H54 (cell line): ENCODE measurements around the gene APLP2.

Experiments used
- DNase-seq: peaks from one replicate; pipeline ENCODE4 v3.0.0; 2011; ENCODE audit warnings: low spot score, mixed read lengths; ENCODE audit not compliant: insufficient read length
- FAIRE-seq: peaks from 3 replicates; lab custom pipeline; 2011; peaks lifted over from hg19 to GRCh38; lab: Jason Lieb, UNC
- POLR2A ChIP-seq: IDR thresholded peaks from 2 replicates; pipeline ENCODE4 v1.6.1; 2011; ENCODE audit warnings: low read depth, mild to moderate bottlenecking, low read length

The APLP2 gene

DNA sequence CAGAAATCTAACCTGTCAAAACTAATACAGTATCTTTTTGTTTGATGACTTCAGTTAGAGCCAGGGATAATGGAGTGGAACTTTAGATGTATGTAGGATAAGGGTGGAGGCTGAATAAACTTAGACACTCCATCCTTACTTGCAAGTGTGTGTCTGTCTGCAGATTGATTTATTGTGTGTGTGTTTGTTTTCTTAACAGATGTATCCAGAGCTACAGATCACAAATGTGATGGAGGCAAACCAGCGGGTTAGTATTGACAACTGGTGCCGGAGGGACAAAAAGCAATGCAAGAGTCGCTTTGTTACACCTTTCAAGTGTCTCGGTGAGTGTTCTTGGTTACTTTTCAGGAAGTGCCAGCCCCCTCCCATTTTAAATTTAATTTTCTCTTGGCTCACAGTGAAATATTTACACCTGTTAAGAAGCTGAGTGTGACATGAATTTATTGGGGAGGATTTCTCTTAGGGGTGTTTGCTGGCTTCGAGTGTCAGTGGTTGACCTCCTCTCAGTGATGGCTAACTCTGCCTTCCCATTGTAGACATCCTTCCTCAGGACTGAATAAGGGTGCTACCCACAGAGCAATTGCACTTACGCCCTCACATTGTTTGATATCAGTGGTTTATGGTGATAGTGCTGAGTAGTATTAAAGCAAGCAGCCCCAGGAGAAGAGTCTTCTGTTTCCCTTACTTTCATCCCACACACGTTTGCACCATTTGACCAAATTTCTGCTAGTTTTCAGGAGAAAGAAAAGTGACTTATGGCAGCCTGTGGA, 40.8 kb downstream of the APLP2 start:
- FAIRE-seq, result no peak
- DNase-seq, result no peak
- TF ChIP-seq POLR2A, result no peak

- FAIRE-seq (no peak), DNase-seq (no peak)
- TF ChIP-seq POLR2A, result no peak
These were observed 42.6 kb downstream of the APLP2 start for GRCh38 chr11:130112071-130112830.

DNA sequence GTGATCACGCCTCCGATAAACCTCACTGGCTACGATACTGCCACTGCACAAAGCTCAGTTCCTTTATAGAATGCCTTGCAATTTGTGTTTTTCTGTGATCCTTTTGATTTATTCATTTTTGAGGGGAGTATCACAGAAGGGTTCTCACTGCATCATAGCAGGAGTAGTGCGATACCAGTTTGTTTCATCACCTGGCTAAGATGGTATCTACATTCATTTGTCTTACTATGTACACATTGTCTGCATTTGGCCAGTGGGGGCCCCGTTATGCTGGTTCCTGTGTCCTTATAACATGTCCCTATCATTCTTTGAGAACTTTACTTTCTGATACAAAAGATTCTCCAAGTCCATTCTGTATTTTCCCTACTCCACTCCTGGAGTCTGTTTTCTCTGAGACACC, 44.6 kb downstream of the APLP2 start:
- no peak for FAIRE-seq
- TF ChIP-seq POLR2A, result no peak
- no peak for DNase-seq

GRCh38 chr11:130114726-130115125, 45.0 kb downstream of the APLP2 start:
- no peak for DNase-seq
- FAIRE-seq, result no peak
- no peak for TF ChIP-seq POLR2A

DNA sequence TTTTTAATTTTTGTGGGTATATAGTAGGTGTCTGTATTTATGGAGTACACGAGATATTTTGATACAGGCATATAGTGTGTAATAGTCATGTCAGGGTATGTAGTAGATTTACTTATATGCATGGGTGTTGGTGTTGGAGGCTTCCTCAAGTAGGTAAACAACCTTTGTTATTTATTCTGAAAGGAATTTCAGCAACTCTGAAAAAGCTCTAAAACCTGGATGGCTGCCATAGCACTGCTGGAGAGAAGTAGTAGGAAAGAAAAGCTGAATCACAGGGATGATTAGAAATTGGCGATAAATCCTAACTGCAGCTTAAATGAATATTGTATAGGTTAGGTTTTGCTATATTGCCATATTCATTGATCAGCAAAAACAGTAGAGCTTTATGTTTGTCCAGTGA, 45.5 kb downstream of the APLP2 start:
- FAIRE-seq (no peak), DNase-seq (no peak)
- TF ChIP-seq POLR2A, result no peak

- DNase-seq (no peak), FAIRE-seq (no peak)
- TF ChIP-seq POLR2A, result no peak
These were observed 48.5 kb downstream of the APLP2 start for GRCh38 chr11:130118165-130118564.

- DNase-seq (no peak), FAIRE-seq (no peak)
- no peak for TF ChIP-seq POLR2A
These were observed 49.1 kb downstream of the APLP2 start for GRCh38 chr11:130118636-130119387.

DNA sequence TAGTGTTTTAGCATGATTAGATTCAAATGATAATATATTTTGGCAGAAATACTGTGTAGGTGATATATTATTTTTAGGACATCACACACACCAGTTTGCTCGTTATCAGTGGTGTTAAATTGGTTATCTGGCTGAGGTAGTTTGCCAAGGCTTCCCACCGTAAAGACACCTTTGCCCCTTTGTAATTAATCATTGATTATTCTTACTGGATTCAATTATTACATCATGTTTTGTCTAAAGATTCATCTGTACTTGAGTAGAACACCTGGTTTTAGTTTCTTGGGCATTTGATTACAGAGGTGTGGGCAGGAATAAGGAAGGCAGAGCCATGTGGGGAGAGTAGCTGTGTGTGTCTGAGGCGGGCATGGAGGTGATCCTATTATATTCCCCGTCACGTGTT, 50.4 kb downstream of the APLP2 start:
- TF ChIP-seq POLR2A, result no peak
- FAIRE-seq (no peak), DNase-seq (no peak)

DNA sequence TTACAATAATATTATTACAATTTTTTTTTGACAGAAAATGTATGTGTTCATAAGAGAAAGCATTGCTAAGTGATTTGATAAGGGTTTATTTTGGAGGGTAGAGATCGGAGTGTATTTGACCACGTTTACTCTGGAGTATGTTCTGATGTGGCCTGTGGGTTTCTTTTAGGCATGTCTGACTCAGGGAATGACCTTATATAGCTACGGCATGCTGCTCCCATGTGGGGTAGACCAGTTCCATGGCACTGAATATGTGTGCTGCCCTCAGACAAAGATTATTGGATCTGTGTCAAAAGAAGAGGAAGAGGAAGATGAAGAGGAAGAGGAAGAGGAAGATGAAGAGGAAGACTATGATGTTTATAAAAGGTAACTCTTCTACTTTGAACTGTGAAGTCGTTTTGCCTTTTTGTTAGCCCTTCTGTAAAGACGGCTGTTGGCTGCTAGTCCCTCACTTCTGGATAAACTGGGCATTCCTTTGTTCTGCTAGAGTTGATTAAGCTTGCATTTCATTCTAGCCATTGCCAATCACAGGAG, 51.8 kb downstream of the APLP2 start:
- DNase-seq, result no peak

DNA sequence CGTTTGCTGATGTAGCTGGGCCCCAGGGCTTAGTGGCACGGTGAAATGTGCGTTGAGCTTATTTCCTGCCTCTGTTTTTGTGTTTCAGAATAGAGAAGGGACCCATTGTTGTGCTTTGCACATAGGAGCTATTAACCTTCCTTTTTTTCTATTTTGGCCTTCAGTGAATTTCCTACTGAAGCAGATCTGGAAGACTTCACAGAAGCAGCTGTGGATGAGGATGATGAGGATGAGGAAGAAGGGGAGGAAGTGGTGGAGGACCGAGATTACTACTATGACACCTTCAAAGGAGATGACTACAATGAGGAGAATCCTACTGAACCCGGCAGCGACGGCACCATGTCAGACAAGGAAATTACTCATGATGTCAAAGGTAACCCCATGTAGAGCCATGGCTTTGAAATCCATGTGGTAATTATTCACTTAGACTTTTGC, 52.5 kb downstream of the APLP2 start:
- no peak for TF ChIP-seq POLR2A
- FAIRE-seq (no peak), DNase-seq (no peak)

More for the DNA sequence above, 51.8 kb downstream of the APLP2 start:
- TF ChIP-seq POLR2A, result no peak
- no peak for FAIRE-seq

DNA sequence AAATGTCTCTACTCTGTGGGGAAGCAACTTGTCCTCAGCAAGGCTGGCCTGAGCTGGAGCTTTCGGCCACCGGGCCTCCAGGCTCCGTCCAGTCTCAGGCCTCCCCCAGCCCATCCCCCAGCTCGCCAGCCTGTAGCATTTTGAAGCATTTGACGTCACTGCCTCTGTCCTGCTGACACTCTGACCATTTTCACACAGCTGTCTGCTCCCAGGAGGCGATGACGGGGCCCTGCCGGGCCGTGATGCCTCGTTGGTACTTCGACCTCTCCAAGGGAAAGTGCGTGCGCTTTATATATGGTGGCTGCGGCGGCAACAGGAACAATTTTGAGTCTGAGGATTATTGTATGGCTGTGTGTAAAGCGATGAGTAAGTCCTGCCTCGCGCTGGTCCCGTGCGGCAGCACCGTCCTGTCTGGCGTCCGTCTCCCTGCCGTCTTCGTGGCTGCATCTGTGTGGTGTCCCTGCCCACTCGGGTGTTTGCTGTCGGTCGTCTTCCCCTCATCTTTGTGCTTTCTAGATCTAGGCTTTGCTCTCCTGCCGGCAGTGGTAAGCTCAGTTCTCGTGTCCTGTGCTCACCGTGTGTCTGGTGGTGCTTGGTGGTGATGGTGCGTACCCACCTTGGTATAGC, 53.8 kb downstream of the APLP2 start:
- FAIRE-seq (no peak), DNase-seq (no peak)

GRCh38 chr11:130124096-130124495, 54.4 kb downstream of the APLP2 start:
- FAIRE-seq (peak; percentile 65), DNase-seq (peak; percentile 45)
- no peak for TF ChIP-seq POLR2A

More for the DNA sequence above, 53.8 kb downstream of the APLP2 start:
- TF ChIP-seq POLR2A, result no peak

DNA sequence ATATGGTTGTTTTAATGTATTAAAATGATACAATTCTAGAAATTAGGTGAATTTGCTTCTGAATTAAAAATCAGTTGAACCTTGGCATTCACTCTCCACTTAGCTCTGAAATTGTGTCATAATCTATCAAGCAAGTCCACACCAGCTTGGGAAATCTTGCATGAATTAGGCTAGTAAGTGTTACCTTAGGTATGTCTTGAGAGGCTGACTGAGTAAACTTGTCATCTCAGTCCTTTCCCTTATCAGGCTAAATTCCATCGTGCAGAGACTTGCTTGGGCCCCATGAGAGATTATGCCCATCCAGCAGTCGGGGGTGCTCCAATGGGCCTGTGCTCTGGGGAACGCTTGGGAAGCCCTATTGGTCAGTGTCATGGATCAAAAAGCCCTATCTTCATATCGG, 55.9 kb downstream of the APLP2 start:
- TF ChIP-seq POLR2A, result no peak
- no peak for DNase-seq

More for the DNA sequence above, 55.9 kb downstream of the APLP2 start:
- FAIRE-seq, result no peak
